HL-60 (cell line): Measurements from ENCODE around the gene MLLT3.

Experiments used
- DNase-seq, 2 experiments: peaks; one replicate each; pipeline ENCODE4 v3.0.0-alpha.2; 2010 to 2020; ENCODE audit warnings: low read depth in 1 of 2, low spot score in 1 of 2
- H3K27ac ChIP-seq: fragments of 250-450 bp; sonication (Bioruptor Pico); replicated peaks from 2 replicates; pipeline ENCODE4 v1.5.1; 2020; ENCODE audit warnings: mild to moderate bottlenecking, moderate library complexity
- H3K27me3 ChIP-seq: fragments of 250-450 bp; sonication (Bioruptor Pico); 2 replicates; pipeline ENCODE4 v1.5.1; 2021; ENCODE audit warnings: mild to moderate bottlenecking, moderate library complexity; ENCODE audit not compliant: insufficient read depth, poor library complexity, severe bottlenecking
- H3K4me3 ChIP-seq: replicated peaks from 2 replicates; pipeline ENCODE4 v1.5.1; 2011; ENCODE audit warnings: mild to moderate bottlenecking, control low read depth, low read length; ENCODE audit not compliant: insufficient read depth
- GABPA ChIP-seq: IDR thresholded peaks from 2 replicates; pipeline ENCODE4 v1.6.1; 2012; ENCODE audit warnings: low read depth
- POLR2AphosphoS5 ChIP-seq: IDR thresholded peaks from 2 replicates; pipeline ENCODE4 v1.6.1; 2012; ENCODE audit warnings: low read depth
- SPI1 ChIP-seq: IDR thresholded peaks from 2 replicates; pipeline ENCODE4 v1.6.1; 2012; ENCODE audit warnings: low read depth, mild to moderate bottlenecking, borderline replicate concordance
- TF ChIP-seq, protein P1 (sequence below): IDR thresholded peaks from 2 replicates; pipeline ENCODE4 v1.6.1; 2012; ENCODE audit warnings: low read depth; ENCODE audit not compliant: insufficient replicate concordance
- TF ChIP-seq, protein P2 (sequence below): IDR thresholded peaks from one replicate; pipeline ENCODE4 v1.5.1; 2011; ENCODE audit warnings: low read length, control low read depth, inconsistent platforms; ENCODE audit not compliant: insufficient read depth

Gene MLLT3

DNA sequence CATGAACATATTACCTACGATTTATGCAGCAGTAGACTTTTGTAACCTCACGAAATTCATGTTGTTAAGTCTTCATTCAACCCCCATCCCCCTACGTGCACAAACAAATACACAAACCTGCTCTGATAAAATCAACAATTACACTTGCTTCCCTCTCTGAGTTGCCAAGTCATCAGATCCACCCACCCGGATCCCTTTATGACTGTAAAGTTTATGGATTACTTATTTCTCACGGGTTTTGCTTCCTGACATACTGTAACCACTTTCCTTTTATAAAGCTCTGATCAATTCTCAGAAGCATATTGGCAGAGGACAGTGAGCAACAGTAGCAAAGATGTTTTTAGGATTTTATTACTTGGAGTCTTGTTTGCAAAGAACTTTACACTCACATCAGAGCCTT lies 70.5 kb downstream of the MLLT3 start:
- no peak for DNase-seq
- TF ChIP-seq GABPA (no peak), SPI1 (no peak), POLR2AphosphoS5 (no peak)
- TF ChIP-seq, protein P1, sequence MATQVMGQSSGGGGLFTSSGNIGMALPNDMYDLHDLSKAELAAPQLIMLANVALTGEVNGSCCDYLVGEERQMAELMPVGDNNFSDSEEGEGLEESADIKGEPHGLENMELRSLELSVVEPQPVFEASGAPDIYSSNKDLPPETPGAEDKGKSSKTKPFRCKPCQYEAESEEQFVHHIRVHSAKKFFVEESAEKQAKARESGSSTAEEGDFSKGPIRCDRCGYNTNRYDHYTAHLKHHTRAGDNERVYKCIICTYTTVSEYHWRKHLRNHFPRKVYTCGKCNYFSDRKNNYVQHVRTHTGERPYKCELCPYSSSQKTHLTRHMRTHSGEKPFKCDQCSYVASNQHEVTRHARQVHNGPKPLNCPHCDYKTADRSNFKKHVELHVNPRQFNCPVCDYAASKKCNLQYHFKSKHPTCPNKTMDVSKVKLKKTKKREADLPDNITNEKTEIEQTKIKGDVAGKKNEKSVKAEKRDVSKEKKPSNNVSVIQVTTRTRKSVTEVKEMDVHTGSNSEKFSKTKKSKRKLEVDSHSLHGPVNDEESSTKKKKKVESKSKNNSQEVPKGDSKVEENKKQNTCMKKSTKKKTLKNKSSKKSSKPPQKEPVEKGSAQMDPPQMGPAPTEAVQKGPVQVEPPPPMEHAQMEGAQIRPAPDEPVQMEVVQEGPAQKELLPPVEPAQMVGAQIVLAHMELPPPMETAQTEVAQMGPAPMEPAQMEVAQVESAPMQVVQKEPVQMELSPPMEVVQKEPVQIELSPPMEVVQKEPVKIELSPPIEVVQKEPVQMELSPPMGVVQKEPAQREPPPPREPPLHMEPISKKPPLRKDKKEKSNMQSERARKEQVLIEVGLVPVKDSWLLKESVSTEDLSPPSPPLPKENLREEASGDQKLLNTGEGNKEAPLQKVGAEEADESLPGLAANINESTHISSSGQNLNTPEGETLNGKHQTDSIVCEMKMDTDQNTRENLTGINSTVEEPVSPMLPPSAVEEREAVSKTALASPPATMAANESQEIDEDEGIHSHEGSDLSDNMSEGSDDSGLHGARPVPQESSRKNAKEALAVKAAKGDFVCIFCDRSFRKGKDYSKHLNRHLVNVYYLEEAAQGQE: no peak
- TF ChIP-seq, protein P2, sequence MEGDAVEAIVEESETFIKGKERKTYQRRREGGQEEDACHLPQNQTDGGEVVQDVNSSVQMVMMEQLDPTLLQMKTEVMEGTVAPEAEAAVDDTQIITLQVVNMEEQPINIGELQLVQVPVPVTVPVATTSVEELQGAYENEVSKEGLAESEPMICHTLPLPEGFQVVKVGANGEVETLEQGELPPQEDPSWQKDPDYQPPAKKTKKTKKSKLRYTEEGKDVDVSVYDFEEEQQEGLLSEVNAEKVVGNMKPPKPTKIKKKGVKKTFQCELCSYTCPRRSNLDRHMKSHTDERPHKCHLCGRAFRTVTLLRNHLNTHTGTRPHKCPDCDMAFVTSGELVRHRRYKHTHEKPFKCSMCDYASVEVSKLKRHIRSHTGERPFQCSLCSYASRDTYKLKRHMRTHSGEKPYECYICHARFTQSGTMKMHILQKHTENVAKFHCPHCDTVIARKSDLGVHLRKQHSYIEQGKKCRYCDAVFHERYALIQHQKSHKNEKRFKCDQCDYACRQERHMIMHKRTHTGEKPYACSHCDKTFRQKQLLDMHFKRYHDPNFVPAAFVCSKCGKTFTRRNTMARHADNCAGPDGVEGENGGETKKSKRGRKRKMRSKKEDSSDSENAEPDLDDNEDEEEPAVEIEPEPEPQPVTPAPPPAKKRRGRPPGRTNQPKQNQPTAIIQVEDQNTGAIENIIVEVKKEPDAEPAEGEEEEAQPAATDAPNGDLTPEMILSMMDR: no peak
- H3K27ac ChIP-seq: no peak overlapping the region
- no peak overlapping the region for H3K4me3 ChIP-seq
- no peaks in the 10 kb centered on the region for H3K27me3 ChIP-seq

DNA sequence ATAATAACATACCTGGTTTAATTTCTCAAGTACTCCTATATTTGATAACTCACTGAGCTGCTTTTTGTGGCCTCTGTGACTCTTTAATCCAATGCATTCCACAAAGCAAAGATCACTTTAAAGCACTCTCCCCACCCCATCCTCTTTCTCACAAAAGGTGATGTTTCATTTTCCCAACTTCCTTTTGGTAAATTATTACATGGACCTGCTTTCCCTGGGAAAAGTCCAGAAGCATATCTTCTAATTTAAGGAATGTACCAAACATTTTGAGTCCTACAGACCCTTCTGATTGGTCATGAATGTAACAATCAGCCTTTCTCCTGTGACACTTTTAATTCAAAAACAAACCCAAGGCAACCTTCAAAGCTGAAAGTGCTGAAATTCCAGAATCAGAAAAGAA lies 71.1 kb downstream of the MLLT3 start:
- no peak for DNase-seq
- Histone ChIP-seq H3K27ac (no peak overlapping the region), H3K4me3 (no peak overlapping the region), H3K27me3 (no peaks in the 10 kb centered on the region)
- TF ChIP-seq, protein P2: no peak
- TF ChIP-seq, protein P1: no peak
- TF ChIP-seq POLR2AphosphoS5 (no peak), GABPA (no peak), SPI1 (no peak)

DNA sequence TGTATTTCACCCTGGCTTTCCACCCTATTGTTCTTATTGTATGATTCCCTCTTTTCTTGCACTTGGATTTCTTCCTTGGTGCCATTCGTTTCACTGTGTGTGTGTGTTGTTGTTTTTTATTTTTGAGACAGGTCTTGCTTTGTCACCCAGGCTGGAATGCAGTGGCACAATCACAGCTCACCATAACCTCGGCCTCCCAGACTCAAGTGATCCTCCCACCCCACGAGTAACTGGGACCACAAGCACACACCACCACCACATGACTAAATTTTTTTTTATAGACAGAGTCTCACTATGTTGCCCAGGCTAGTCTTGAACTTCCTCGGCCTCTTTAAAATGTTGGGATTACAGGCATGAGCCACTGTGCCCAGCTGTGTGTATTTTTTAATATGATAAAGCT lies 72.0 kb downstream of the MLLT3 start:
- TF ChIP-seq SPI1: no peak
- TF ChIP-seq, protein P1: no peak
- TF ChIP-seq, protein P2: no peak
- Histone ChIP-seq H3K27me3 (no peaks in the 10 kb centered on the region), H3K27ac (no peak overlapping the region), H3K4me3 (no peak overlapping the region)
- DNase-seq: no peak
